Aortic smooth muscle cell (primary cell): ENCODE results near the gene C6orf15. TPM values are rescaled to one million over a fixed set of nuclear protein-coding genes. Genes with fewer than 3 reads are reported as not detected.

ENCODE experiments used
- total RNA-seq: library from RNA; depleted of rRNA; stranded (reverse); fragments of >200 nt; gene quantifications from 2 replicates; pipeline ENCODE4 v1.2.3, GENCODE V29; 2014

The C6orf15 gene
- total RNA-seq, result not detected in 2 replicates

GRCh38 chr6:31112478-31112877 lies at the start of gene C6orf15:
Gene C6orf15 (minus strand): TSS chr6:31112575. CDS start chr6:31112555, 20 bp downstream.

GRCh38 chr6:31158140-31158862 lies 45.9 kb upstream of the C6orf15 start, which contains the start of gene TCF19:
Gene TCF19 (plus strand): TSS chr6:31158589. CDS start chr6:31159470, 881 bp downstream.

GRCh38 chr6:31157513-31158139 lies 45.3 kb upstream of the C6orf15 start, which contains the start of gene CCHCR1:
Gene CCHCR1 (minus strand): TSS chr6:31157802. CDS start chr6:31157600, 202 bp downstream.

GRCh38 chr6:31138982-31139381 lies 26.6 kb upstream of the C6orf15 start, which contains the start of gene PSORS1C2:
Gene PSORS1C2 (minus strand): TSS chr6:31139066. CDS start chr6:31139026, 40 bp downstream.

GRCh38 chr6:31120151-31120915 lies 8.0 kb upstream of the C6orf15 start, which contains the start of gene CDSN:
Gene CDSN (minus strand): TSS chr6:31120446. CDS start chr6:31120419, 27 bp downstream.

GRCh38 chr6:31114541-31114878 lies 2.1 kb upstream of the C6orf15 start, which contains the start of gene PSORS1C1:
Gene PSORS1C1 (plus strand): TSS chr6:31114800. CDS start chr6:31129633, 14,833 bp downstream.

Other genes starting within 250 kb of the C6orf15 start
- gene DDR1, start 228.1 kb downstream of the C6orf15 start, total RNA-seq, result 15.2 and 17.1 TPM in 2 replicates
- 5.9 and 8.0 TPM in 2 replicates for gene GTF2H4, start 204.4 kb downstream of the C6orf15 start, total RNA-seq
- gene VARS2, start 198.3 kb downstream of the C6orf15 start, total RNA-seq, result 12.4 and 16.8 TPM in 2 replicates
- not detected in 2 replicates for gene SFTA2, start 180.4 kb downstream of the C6orf15 start, total RNA-seq
- gene MUCL3, start 171.6 kb downstream of the C6orf15 start, total RNA-seq, result not detected in 2 replicates
- gene MUC21, start 128.9 kb downstream of the C6orf15 start, total RNA-seq, result not detected in 2 replicates
- gene MUC22, start 102.1 kb downstream of the C6orf15 start, total RNA-seq, result not detected in 2 replicates
- 0.92 and 1.1 TPM in 2 replicates for gene PSORS1C1, start 2.2 kb upstream of the C6orf15 start, total RNA-seq
- gene CDSN, start 7.9 kb upstream of the C6orf15 start, total RNA-seq, result not detected in 2 replicates
- not detected in 2 replicates for gene PSORS1C2, start 26.5 kb upstream of the C6orf15 start, total RNA-seq
- gene CCHCR1, start 45.2 kb upstream of the C6orf15 start, total RNA-seq, result 12.7 and 18.9 TPM in 2 replicates
- 13.6 and 21.4 TPM in 2 replicates for gene TCF19, start 46.0 kb upstream of the C6orf15 start, total RNA-seq
- gene POU5F1, start 58.1 kb upstream of the C6orf15 start, total RNA-seq, result 0.12 and 0.13 TPM in 2 replicates
- gene HLA-C, start 159.5 kb upstream of the C6orf15 start, total RNA-seq, result 121 and 270 TPM in 2 replicates
- 361 and 423 TPM in 2 replicates for gene HLA-B, start 244.6 kb upstream of the C6orf15 start, total RNA-seq